PFSK-1 (cell line): ENCODE results near the gene DENND11.

ENCODE experiments used
- POLR2AphosphoS5 ChIP-seq: IDR thresholded peaks from 2 replicates; pipeline ENCODE4 v1.6.1; 2012; ENCODE audit warnings: low read depth, mild to moderate bottlenecking, control low read depth, low read length, moderate library complexity
- REST ChIP-seq, 2 experiments: IDR thresholded peaks; 2 replicates each; pipeline versions ENCODE4 v1.6.1 to v1.8.0; 2011 to 2012; ENCODE audit warnings: low read depth in 2 of 2, low read length in 2 of 2, control low read depth in 1 of 2, inconsistent platforms in 1 of 2, mild to moderate bottlenecking in 1 of 2, moderate library complexity in 1 of 2; ENCODE audit not compliant: insufficient read depth in 1 of 2
- SIN3A ChIP-seq: IDR thresholded peaks from 2 replicates; pipeline ENCODE4 v1.6.1; 2012; ENCODE audit warnings: mild to moderate bottlenecking, low read length, moderate library complexity, borderline replicate concordance; ENCODE audit not compliant: insufficient read depth

- TF ChIP-seq REST (IDR thresholded peaks at IDR 0.05; ENCODE audit: insufficient read depth in 1 of 2, low read depth in 2 of 2, low read length in 2 of 2) (no peak), POLR2AphosphoS5 (no peak), SIN3A (no peak)
Observed at GRCh38 chr7:141738592-141739013, 36.6 kb upstream of the DENND11 start.
